ENCODE data around the gene SLC9A6.

Gene SLC9A6

GRCh38 chrX:136035663-136036062 is 50.4 kb downstream of the SLC9A6 start:
- DNase-seq (ENCODE audit: low spot score): no peak
- TF ChIP-seq CTCF (IDR thresholded peaks at IDR 0.05; ENCODE audit: extremely low read depth, missing control alignments): no peak

- no peak for TF ChIP-seq CTCF (IDR thresholded peaks at IDR 0.05; ENCODE audit: extremely low read depth, missing control alignments)
- no peak for DNase-seq (ENCODE audit: low spot score)
Measured at GRCh38 chrX:136039485-136039884, 54.2 kb downstream of the SLC9A6 start.

GRCh38 chrX:136039968-136040367 is 54.7 kb downstream of the SLC9A6 start:
- no peak for DNase-seq (ENCODE audit: low spot score)
- TF ChIP-seq CTCF (IDR thresholded peaks at IDR 0.05; ENCODE audit: extremely low read depth, missing control alignments): no peak

GRCh38 chrX:136041254-136041812 is 56.1 kb downstream of the SLC9A6 start:
- no peak for DNase-seq (ENCODE audit: low spot score)
- TF ChIP-seq CTCF (IDR thresholded peaks at IDR 0.05; ENCODE audit: extremely low read depth, missing control alignments): no peak

GRCh38 chrX:136045008-136045407 is 59.8 kb downstream of the SLC9A6 start:
- no peak for TF ChIP-seq CTCF (IDR thresholded peaks at IDR 0.05; ENCODE audit: extremely low read depth, missing control alignments)
- no peak for DNase-seq (ENCODE audit: low spot score)

GRCh38 chrX:136046295-136047015 is 61.2 kb downstream of the SLC9A6 start:
- DNase-seq (ENCODE audit: low spot score): no peak
- TF ChIP-seq CTCF (IDR thresholded peaks at IDR 0.05; ENCODE audit: extremely low read depth, missing control alignments): no peak

- no peak for TF ChIP-seq CTCF (IDR thresholded peaks at IDR 0.05; ENCODE audit: extremely low read depth, missing control alignments)
- DNase-seq (ENCODE audit: low spot score): no peak
Measured at GRCh38 chrX:136047016-136047642, 61.9 kb downstream of the SLC9A6 start.

Data from GM20000 (cell line).